ENCODE measurements around the gene MRO.
"Not testable (repeated sequence)": the region's sequence is repeated elsewhere in the genome, so short reads cannot be mapped to it uniquely, and the experiment has no call there.

MRO gene

GRCh38 chr18:50819728-50820378, at the start of gene MRO:
Gene MRO, minus strand, starts transcription at chr18:50820016. Its CDS starts 10,616 bp downstream, at chr18:50809400.
- in situ Hi-C loops (cut with HindIII; ENCODE audit: low sequenced_read_pairs): no loop called here

- in situ Hi-C loops (cut with HindIII; ENCODE audit: low sequenced_read_pairs): no loop called here
These were observed 49.3 kb upstream of the MRO start for GRCh38 chr18:50869150-50869549.

- in situ Hi-C loops (cut with HindIII; ENCODE audit: low sequenced_read_pairs): no loop called here
These were observed 46.9 kb upstream of the MRO start for GRCh38 chr18:50866765-50867164.

- in situ Hi-C loops (cut with HindIII; ENCODE audit: low sequenced_read_pairs): no loop called here
These were observed 44.1 kb upstream of the MRO start for GRCh38 chr18:50863840-50864375.

GRCh38 chr18:50862401-50862800, 42.6 kb upstream of the MRO start:
- in situ Hi-C loops (cut with HindIII; ENCODE audit: low sequenced_read_pairs): no loop called here

- in situ Hi-C loops (cut with HindIII; ENCODE audit: low sequenced_read_pairs): no loop called here
These were observed 41.8 kb upstream of the MRO start for GRCh38 chr18:50861617-50862016.

- in situ Hi-C loops (cut with HindIII; ENCODE audit: low sequenced_read_pairs): no loop called here
These were observed 40.2 kb upstream of the MRO start for GRCh38 chr18:50859793-50860555.

- in situ Hi-C loops (cut with HindIII; ENCODE audit: low sequenced_read_pairs): no loop called here
These were observed 37.9 kb upstream of the MRO start for GRCh38 chr18:50857694-50858093.

GRCh38 chr18:50857166-50857565, 37.4 kb upstream of the MRO start:
- in situ Hi-C loops (cut with HindIII; ENCODE audit: low sequenced_read_pairs): not testable (repeated sequence)

- in situ Hi-C loops (cut with HindIII; ENCODE audit: low sequenced_read_pairs): no loop called here
These were observed 36.4 kb upstream of the MRO start for GRCh38 chr18:50855976-50856757.

- in situ Hi-C loops (cut with HindIII; ENCODE audit: low sequenced_read_pairs): no loop called here
These were observed 34.1 kb upstream of the MRO start for GRCh38 chr18:50853863-50854271.

- in situ Hi-C loops (cut with HindIII; ENCODE audit: low sequenced_read_pairs): no loop called here
These were observed 30.7 kb upstream of the MRO start for GRCh38 chr18:50850307-50851065.

- in situ Hi-C loops (cut with HindIII; ENCODE audit: low sequenced_read_pairs): no loop called here
These were observed 29.6 kb upstream of the MRO start for GRCh38 chr18:50849419-50849821.

GRCh38 chr18:50848991-50849390, 29.2 kb upstream of the MRO start:
- in situ Hi-C loops (cut with HindIII; ENCODE audit: low sequenced_read_pairs): no loop called here

- in situ Hi-C loops (cut with HindIII; ENCODE audit: low sequenced_read_pairs): no loop called here
These were observed 28.3 kb upstream of the MRO start for GRCh38 chr18:50848061-50848551.

- in situ Hi-C loops (cut with HindIII; ENCODE audit: low sequenced_read_pairs): no loop called here
These were observed 27.4 kb upstream of the MRO start for GRCh38 chr18:50847192-50847591.

GRCh38 chr18:50844960-50845359, 25.1 kb upstream of the MRO start:
- in situ Hi-C loops (cut with HindIII; ENCODE audit: low sequenced_read_pairs): no loop called here

GRCh38 chr18:50844554-50844953, 24.7 kb upstream of the MRO start:
- in situ Hi-C loops (cut with HindIII; ENCODE audit: low sequenced_read_pairs): no loop called here

- in situ Hi-C loops (cut with HindIII; ENCODE audit: low sequenced_read_pairs): no loop called here
These were observed 23.0 kb upstream of the MRO start for GRCh38 chr18:50842846-50843245.

GRCh38 chr18:50839996-50840395, 20.2 kb upstream of the MRO start:
- in situ Hi-C loops (cut with HindIII; ENCODE audit: low sequenced_read_pairs): no loop called here

GRCh38 chr18:50839341-50839740, 19.5 kb upstream of the MRO start:
- in situ Hi-C loops (cut with HindIII; ENCODE audit: low sequenced_read_pairs): no loop called here
